HEK293T (cell line): ENCODE measurements around the gene CTDSP1.

Experiments used
- CTCF ChIA-PET: fragments of 350-600 bp; formaldehyde crosslinking; extraction: SDS; loops from one replicate; lab custom pipeline; 2021; ENCODE audit warnings: antibody characterized with exemption, inconsistent platforms; lab: Yijun Ruan, JAX
- POLR2A ChIA-PET: fragments of 350-600 bp; formaldehyde crosslinking; extraction: SDS; loops from one replicate; lab custom pipeline; 2020; ENCODE audit warnings: antibody characterized with exemption, inconsistent platforms; lab: Yijun Ruan, JAX
- DNase-seq: peaks from one replicate; pipeline ENCODE4 v3.0.0; 2012; ENCODE audit warnings: mixed read lengths; ENCODE audit errors: extremely low spot score
- ARNT ChIP-seq: fragments of 450-650 bp; IDR thresholded peaks from 2 replicates; pipeline ENCODE4 v1.6.1; 2017; ENCODE audit warnings: mild to moderate bottlenecking
- BHLHE40 ChIP-seq: fragments of 450-650 bp; IDR thresholded peaks from 2 replicates; pipeline ENCODE4 v1.6.1; 2016; ENCODE audit warnings: mild to moderate bottlenecking, moderate library complexity, borderline replicate concordance
- CTBP1 ChIP-seq: fragments of 450-650 bp; IDR thresholded peaks from 2 replicates; pipeline ENCODE4 v1.6.1; 2016; ENCODE audit warnings: borderline replicate concordance
- ELF4 ChIP-seq: fragments of 450-650 bp; IDR thresholded peaks from 2 replicates; pipeline ENCODE4 v1.6.1; 2017; ENCODE audit warnings: antibody characterized with exemption
- FOXA1 ChIP-seq: fragments of 450-650 bp; IDR thresholded peaks from 2 replicates; pipeline ENCODE4 v1.6.1; 2016; ENCODE audit warnings: mild to moderate bottlenecking
- FOXK2 ChIP-seq: fragments of 450-650 bp; IDR thresholded peaks from 2 replicates; pipeline ENCODE4 v1.6.1; 2016; ENCODE audit warnings: mild to moderate bottlenecking
- FOXM1 ChIP-seq: fragments of 450-650 bp; IDR thresholded peaks from 2 replicates; pipeline ENCODE4 v1.6.1; 2017; ENCODE audit warnings: mild to moderate bottlenecking, borderline replicate concordance
- HDGF ChIP-seq: fragments of 450-650 bp; IDR thresholded peaks from 2 replicates; pipeline ENCODE4 v1.6.1; 2017; ENCODE audit warnings: antibody characterized with exemption, borderline replicate concordance
- L3MBTL2 ChIP-seq: fragments of 450-650 bp; conservative IDR thresholded peaks from 2 replicates; pipeline ENCODE4 v1.6.1; 2016; ENCODE audit warnings: mild to moderate bottlenecking
- LEF1 ChIP-seq: fragments of 450-650 bp; IDR thresholded peaks from 2 replicates; pipeline ENCODE4 v1.6.1; 2017; ENCODE audit warnings: mild to moderate bottlenecking, borderline replicate concordance
- NFRKB ChIP-seq: fragments of 450-650 bp; IDR thresholded peaks from 2 replicates; pipeline ENCODE4 v1.6.1; 2016; ENCODE audit warnings: mild to moderate bottlenecking, moderate library complexity
- SP1 ChIP-seq: fragments of 450-650 bp; IDR thresholded peaks from 2 replicates; pipeline ENCODE4 v1.6.1; 2017
- SUZ12 ChIP-seq: fragments of 450-650 bp; IDR thresholded peaks from 2 replicates; pipeline ENCODE4 v1.6.1; 2016; ENCODE audit warnings: mild to moderate bottlenecking
- TARDBP ChIP-seq: fragments of 450-650 bp; IDR thresholded peaks from 2 replicates; pipeline ENCODE4 v1.6.1; 2016
- ZNF384 ChIP-seq: fragments of 450-650 bp; IDR thresholded peaks from 2 replicates; pipeline ENCODE4 v1.6.1; 2016
- TF ChIP-seq, protein P1 (sequence below): fragments of 450-650 bp; IDR thresholded peaks from 2 replicates; pipeline ENCODE4 v1.6.1; 2016

CTDSP1 gene

DNA sequence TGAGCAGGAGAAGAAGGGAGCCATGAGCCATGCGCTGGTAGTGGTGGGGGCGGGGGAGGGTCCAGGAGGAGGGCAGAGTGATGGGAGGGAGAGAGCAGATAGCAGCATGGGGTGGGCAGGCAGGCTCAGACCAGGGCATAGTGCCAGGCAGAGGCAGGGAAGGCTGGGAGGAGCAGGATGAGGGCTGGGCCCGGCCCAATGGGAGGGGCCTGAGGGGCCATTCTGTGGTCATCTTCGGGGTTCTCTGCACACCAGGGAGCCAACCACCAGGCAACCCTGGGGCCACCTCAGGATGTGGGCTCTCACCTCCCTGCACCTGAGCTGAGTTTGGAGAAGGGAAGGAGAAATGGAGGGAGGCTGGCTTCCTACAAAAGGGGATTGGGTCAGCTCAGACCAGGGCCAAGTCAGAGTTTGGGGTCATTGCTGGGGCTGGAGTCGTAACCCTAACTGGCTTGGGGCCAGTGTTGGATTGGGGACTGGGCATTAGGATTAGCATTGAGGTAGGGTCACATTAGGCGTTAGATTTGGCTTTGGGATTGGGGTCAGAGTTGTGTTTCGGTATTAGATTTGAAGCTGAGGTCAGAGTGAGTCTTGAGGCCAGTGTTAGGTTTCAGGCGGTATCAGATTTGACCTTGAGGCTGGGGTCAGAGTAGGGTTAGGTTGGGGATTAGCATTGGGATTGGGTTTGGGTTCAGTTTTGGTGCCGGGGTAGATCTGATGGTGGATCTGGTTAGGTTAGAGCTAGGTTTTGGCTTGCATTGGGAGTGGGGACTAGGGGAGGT lies 30.4 kb downstream of the CTDSP1 start:
- ChIA-PET POLR2A (no interaction called here), CTCF (interaction anchor here (1.3 kb wide), 1 partner anchor 36 kb away, joined by 4 read pairs; no protein-coding TSS in a partner anchor)
- DNase-seq = no peak
- TF ChIP-seq LEF1 (no peak), L3MBTL2 (no peak), ARNT (no peak), FOXM1 (no peak), CTBP1 (no peak), SP1 (no peak), FOXA1 (no peak), SUZ12 (no peak), FOXK2 (no peak), ELF4 (no peak), HDGF (no peak)
- TF ChIP-seq, protein P1, sequence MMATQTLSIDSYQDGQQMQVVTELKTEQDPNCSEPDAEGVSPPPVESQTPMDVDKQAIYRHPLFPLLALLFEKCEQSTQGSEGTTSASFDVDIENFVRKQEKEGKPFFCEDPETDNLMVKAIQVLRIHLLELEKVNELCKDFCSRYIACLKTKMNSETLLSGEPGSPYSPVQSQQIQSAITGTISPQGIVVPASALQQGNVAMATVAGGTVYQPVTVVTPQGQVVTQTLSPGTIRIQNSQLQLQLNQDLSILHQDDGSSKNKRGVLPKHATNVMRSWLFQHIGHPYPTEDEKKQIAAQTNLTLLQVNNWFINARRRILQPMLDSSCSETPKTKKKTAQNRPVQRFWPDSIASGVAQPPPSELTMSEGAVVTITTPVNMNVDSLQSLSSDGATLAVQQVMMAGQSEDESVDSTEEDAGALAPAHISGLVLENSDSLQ = no peak

GRCh38 chr2:218430721-218431120 lies 31.1 kb downstream of the CTDSP1 start:
- CTCF ChIA-PET = interaction anchor here (1.3 kb wide), 1 partner anchor 35 kb away, joined by 4 read pairs; no protein-coding TSS in a partner anchor
- no peak for DNase-seq
- POLR2A ChIA-PET = no interaction called here
- no peak for TF ChIP-seq HDGF

DNA sequence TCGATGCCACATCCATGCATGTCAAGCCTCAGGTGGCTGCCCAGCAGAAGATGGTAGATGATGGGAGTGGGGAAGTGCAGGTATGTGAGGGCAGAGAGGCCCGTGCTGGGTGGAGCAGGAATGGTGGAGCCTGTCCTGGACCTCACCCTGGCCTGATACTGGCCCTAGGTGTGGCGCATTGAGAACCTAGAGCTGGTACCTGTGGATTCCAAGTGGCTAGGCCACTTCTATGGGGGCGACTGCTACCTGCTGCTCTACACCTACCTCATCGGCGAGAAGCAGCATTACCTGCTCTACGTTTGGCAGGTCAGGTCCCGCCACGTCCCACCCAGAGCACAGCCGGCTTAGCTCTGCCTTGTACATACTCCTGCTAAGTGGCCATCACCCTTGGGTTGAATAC lies 32.2 kb downstream of the CTDSP1 start:
- no peak for TF ChIP-seq FOXA1
- TF ChIP-seq NFRKB = no peak
- no peak for TF ChIP-seq FOXK2
- CTCF ChIA-PET = interaction anchor here (1.3 kb wide), 1 partner anchor 34 kb away, joined by 4 read pairs; no protein-coding TSS in a partner anchor
- DNase-seq = no peak
- POLR2A ChIA-PET = no interaction called here

- POLR2A ChIA-PET = no interaction called here
- CTCF ChIA-PET = no interaction called here
- TF ChIP-seq FOXK2 (no peak), FOXM1 (no peak), SUZ12 (no peak), LEF1 (no peak), L3MBTL2 (no peak)
- no peak for DNase-seq
Measured at GRCh38 chr2:218432676-218433365, 33.2 kb downstream of the CTDSP1 start.

DNA sequence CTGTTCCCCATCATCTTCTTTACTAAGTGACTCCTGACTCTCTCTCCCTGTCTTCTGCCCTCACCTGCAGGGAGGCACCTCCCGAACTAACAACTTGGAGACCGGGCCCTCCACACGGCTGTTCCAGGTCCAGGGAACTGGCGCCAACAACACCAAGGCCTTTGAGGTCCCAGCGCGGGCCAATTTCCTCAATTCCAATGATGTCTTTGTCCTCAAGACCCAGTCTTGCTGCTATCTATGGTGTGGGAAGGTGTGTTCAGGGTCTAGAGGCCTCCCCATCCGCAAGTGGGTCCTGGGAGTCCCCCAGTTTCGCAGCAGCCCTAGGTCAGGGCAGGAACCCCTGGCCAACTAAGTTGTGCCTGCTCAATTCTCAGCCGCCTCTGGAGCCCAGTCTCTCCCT lies 34.8 kb downstream of the CTDSP1 start:
- ChIA-PET POLR2A (no interaction called here), CTCF (no interaction called here)
- no peak for TF ChIP-seq LEF1
- DNase-seq = no peak

- ChIA-PET POLR2A (no interaction called here), CTCF (no interaction called here)
- no peak for DNase-seq
- TF ChIP-seq FOXA1 (no peak), SUZ12 (no peak), FOXM1 (no peak), ARNT (no peak), FOXK2 (no peak), HDGF (no peak), ZNF384 (no peak), ELF4 (no peak), TARDBP (no peak), CTBP1 (no peak)
- TF ChIP-seq, protein P1 = no peak
Measured at GRCh38 chr2:218435003-218435982, 35.6 kb downstream of the CTDSP1 start.

DNA sequence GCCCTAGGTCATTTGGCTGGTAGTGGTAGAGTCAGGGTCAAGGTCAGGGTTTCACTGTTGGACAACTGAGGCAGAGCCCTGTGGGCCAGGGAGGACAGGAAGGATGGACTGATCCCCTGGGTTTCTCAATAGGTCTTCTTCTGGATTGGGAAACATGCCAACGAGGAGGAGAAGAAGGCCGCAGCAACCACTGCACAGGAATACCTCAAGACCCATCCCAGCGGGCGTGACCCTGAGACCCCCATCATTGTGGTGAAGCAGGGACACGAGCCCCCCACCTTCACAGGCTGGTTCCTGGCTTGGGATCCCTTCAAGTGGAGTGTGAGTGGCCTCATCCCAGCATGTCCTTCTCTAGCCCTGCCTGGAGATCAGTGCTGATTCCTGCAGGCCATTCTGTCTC lies 37.3 kb downstream of the CTDSP1 start:
- ChIA-PET CTCF (no interaction called here), POLR2A (no interaction called here)
- TF ChIP-seq, protein P1 = no peak
- no peak for TF ChIP-seq SUZ12
- no peak for TF ChIP-seq FOXA1
- TF ChIP-seq BHLHE40 = no peak
- no peak for TF ChIP-seq FOXM1
- TF ChIP-seq NFRKB = no peak
- TF ChIP-seq ARNT = no peak
- DNase-seq = no peak
